GM19452 (cell line): ENCODE results near the gene TOX3.

ENCODE experiments used
- ATAC-seq: cut with Tn5 transposase; IDR thresholded peaks from one replicate; pipeline ENCODE4 v1.9.1; 2021; ENCODE audit not compliant: unreplicated experiment

TOX3 gene

GRCh38 chr16:52563767-52564611, 17.0 kb upstream of the TOX3 start:
- no peak for ATAC-seq

GRCh38 chr16:52562770-52563169, 15.8 kb upstream of the TOX3 start:
- ATAC-seq = no peak

DNA sequence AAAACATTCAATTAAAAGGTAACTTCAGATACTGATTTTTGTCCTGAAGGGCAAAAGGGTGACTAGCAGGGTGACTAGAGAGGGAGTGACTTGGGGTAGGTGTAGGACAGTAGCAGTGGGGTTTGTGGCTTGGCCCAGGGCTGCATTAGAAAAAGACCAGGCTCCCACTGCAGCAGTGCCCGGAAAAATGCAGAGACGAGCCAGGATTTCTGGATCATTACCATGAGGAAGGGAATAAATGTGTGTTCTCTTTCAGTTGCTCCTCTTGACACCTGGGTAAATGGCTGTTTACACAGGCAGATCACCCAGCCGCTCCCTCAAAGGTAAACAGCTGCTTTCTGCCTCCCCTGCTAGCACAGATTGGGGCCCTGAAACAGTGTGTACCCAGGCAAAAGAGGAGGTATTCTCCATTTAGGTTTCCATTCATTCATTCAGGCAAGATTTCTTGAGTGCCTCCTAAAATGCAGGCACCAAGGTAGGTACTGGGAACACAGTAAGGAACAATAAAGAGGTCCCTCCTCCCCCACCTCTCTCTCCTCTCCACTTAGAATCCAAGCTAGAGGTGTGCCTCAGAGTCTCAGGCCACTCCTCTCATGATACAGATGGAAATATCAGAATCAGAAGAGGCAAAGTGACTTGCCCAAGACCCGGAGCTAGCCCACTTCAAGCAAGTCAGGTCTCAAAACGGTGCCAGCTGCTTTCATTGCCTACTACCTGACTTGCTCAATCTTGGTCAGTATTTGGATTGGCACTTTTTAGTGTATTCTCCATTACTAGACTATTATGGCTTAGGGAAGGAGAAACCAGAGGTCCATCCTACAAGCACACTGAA, 15.2 kb upstream of the TOX3 start:
- no peak for ATAC-seq

DNA sequence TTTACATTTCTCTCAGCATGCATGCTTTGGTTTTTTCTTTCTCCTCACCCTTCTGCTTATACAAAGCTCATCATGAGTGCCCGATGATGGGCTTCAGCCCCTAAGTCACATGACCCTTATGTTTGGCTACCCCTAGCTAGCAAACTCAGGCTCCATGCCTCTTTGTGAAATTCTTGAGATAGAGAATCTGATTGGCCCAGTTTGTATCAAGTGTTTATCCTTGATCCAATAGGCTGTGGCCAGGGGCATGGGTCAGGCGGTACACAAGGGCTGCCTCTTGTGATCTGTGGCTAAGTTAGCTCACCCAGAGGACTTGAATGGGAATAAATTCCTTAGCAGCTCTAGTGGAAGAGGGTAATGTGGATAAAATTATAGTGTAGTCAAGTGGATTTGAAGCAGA, 11.5 kb upstream of the TOX3 start:
- ATAC-seq = no peak

DNA sequence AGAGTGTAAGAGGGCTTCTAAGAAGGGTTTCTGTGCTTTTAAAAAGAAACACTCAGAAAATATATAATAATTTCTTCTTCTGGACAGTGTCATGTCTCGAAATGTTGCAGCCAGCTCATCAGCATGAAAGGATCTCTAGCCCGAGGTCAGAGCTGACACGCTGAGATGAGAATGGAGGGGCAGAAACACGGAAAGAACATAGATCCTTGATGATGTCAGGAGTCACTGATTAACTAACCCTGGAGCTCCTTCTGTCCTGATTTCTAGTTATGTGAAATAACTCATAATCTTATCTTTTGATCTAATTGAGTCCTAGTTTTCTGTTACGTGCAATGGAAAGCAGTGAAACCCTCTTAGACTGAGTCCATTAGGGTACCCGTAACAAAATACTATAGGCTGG, 10.3 kb upstream of the TOX3 start:
- no peak for ATAC-seq

DNA sequence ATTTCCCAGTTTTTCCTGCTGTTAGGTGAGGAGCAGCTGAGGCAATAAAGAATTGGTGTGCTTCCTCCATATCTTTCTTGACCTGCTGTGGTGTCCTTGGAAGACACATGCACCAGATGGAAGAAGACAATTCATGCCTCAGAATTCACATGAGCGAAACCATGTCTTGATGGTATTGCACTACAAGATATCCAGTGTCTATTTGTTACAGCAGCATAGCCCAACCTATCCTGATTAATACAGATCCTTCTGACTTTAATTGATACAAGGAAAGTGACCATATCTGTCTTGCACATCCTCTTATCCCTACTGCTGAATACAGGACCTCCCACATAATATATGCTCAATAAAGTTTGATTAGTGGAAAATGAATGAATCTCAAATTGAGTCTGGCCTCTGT, 9.1 kb upstream of the TOX3 start:
- ATAC-seq = no peak

DNA sequence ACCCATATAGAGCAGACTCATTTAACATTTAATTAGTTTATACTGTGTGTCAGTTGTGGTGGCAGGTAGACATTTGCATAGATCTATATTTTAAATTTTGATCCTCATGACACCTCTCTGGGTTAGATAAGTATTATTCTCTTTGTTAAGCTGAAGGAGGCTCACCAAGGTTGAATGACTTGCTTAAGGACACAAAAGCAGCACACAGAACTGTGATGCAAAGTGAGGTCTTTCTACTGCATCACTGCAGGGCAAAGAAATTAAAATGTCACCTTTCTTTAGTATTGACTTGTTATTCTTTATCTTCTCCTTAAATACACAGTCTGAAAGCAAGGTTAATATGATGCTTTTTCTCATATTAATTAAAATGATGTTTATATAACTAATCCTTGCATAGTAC, 8.6 kb upstream of the TOX3 start:
- ATAC-seq = no peak

DNA sequence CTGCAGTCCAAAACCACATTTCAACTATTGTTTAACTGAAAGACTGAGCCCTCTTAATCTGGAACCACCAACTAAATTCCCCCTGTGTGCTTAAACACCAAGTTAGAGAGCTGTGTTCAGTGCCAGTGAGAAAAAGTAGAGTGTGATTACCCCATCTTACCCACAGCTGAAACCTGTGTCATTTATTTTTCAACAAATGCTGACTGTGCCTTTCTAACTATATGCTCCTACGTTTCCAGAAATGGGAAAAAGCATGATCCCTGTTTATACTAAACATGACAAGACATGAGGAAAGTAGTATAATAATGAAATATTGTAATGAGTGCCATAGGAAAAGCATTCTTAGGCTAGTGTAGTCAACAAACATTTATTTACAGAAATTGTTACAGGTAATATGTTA, 7.4 kb upstream of the TOX3 start:
- no peak for ATAC-seq

GRCh38 chr16:52553322-52553721, 6.4 kb upstream of the TOX3 start:
- no peak for ATAC-seq

DNA sequence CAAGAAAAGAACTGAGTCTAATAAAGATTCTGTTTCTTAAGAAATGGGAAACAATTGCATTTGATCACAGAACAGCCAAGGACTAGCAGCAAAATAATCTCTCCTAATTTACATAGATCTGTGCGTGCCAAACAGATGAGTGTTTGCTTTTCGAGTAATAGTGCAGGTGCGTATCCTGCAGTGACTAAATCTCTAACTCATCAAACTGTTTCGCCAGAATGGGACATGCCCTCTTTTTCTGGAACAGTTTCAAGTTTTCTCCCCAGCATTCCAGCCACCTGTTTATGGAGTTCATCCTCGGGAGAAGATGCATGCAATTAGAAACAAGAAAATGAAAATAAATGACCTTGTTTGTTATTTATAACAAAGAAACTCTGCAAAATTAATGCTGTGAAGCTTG, 5.7 kb upstream of the TOX3 start:
- ATAC-seq = no peak

DNA sequence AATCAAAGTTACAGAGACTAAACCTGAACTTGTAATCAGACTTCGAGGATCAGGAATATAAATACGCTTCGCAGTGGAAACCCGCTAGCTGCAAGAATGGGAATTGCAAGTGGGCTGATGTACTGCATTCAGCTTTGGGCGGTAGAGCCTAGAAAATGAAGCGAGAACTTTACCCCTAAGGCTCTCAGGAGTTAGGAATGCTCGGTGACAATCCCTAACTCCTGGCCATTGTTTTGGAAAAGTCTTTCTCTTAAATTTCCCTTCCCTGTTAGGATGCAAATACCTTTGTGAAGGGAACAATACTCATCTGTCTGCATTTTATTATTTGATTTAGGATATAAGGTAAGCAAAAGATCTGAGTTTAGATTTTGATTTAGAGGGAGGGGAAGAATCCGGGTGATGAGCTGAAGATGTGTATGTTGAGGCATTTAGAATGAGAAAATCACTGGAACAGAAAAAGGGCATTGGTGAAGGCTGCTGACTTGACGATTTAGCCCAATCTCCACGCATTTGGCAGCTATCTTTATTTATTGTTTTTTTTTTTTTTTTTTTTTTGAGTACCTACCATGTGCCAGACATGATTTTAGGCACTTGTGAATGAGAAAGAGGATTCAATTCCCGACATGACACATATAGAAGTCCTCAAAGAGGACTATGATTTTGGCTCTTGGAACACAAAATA, 2.2 kb upstream of the TOX3 start:
- no peak for ATAC-seq

GRCh38 chr16:52548261-52549010, 1.5 kb upstream of the TOX3 start:
- ATAC-seq = no peak

DNA sequence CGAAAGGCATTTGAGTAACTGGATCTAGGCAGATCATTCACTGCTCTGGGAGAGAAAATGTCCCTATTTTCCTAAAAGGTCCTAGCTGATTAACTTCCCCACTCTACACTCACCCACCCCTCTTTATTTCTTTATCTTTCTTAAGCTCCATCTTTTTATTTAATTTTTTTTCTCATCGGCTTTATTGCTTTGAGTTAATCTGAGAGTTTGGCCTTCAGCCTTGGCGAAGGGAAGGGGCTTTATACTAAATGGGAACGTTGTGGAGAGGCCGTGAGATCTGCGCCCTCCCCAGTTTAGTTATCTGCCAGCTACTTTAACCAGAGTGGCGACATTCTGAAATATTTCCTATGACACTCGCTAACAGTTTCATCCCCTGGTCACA, 882 bp upstream of the TOX3 start:
- ATAC-seq = no peak

GRCh38 chr16:52546291-52547003, 496 bp downstream of the TOX3 start:
- no peak for ATAC-seq

DNA sequence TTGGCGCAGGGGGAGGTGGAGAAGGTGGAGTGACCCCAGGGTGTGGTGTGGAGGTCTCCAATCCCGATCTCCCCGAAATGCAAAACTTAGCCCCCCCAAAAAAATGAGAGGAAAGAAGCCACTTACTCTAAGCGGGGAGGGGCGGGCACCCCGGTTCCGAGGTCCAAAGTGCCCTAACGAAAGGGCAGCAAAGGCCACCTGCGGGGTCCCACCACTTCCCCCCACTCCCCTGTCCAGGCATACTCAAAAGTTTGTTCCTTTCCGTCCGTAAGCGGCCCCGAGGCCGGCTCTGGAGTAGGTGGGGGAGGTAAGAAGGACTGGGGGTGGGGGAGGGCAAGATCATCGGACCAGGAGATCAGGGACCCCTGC, 1.1 kb downstream of the TOX3 start:
- ATAC-seq = no peak

GRCh38 chr16:52545222-52545897, 1.6 kb downstream of the TOX3 start:
- ATAC-seq = no peak

- no peak for ATAC-seq
These were observed 2.2 kb downstream of the TOX3 start for GRCh38 chr16:52544703-52545102.

DNA sequence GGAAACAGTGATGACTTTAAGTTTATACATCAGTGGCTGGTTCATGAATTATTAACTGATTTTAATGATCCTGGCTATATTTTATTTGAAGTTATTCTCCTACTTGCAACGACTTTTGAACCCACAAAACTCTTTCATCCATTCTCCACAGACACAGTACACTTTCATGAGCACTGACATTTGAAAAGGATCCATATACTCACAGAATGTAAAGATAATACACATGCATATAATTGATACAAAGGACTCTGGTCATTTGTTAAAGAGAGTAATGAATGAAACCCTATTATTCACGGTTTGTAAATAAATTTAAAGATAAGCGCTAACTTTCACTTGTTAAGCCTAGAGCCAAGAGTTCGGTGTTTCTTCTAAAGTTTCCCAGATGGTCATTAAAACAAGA, 3.3 kb downstream of the TOX3 start:
- no peak for ATAC-seq

DNA sequence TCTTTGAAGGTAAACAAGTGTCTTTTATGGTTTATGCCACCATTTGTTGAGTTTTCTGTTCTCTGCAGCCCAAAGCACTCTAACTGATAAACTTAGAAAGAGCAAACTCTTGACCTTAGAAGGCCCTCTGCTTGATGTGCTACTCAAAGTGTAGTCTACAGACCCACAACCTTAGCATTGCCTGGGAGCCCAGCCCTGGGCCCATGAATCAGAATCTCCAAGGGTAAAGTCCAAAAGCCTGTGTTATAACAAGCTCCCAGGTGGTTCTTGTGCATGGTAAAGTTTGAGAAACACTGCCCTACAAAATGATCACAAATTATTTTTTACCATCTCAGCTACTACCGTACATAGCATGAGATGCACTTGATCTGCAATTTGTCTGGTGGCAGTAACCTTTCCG, 6.0 kb downstream of the TOX3 start:
- no peak for ATAC-seq

GRCh38 chr16:52539191-52539590, 7.8 kb downstream of the TOX3 start:
- ATAC-seq = no peak
